Parathyroid adenoma (tissue), 2 donors: ENCODE results near the gene SERPINB5.

Experiments used
- H2AFZ ChIP-seq: fragments of 300-600 bp; sonication (generic); one replicate; pipeline ENCODE4 v1.7.0; 2017; ENCODE audit warnings: antibody characterized with exemption, mild to moderate bottlenecking
- H3K27ac ChIP-seq: fragments of 300-600 bp; sonication (generic); one replicate; pipeline ENCODE4 v1.7.0; 2017
- H3K27me3 ChIP-seq: fragments of 300-600 bp; sonication (generic); one replicate; pipeline ENCODE4 v1.7.0; 2017; ENCODE audit warnings: low read length; ENCODE audit not compliant: control insufficient read depth, insufficient read depth
- H3K36me3 ChIP-seq: fragments of 300-600 bp; sonication (generic); one replicate; pipeline ENCODE4 v1.7.0; 2017; ENCODE audit warnings: low read length; ENCODE audit not compliant: control insufficient read depth, insufficient read depth
- H3K4me1 ChIP-seq: fragments of 300-600 bp; sonication (generic); one replicate; pipeline ENCODE4 v1.7.0; 2017; ENCODE audit warnings: control low read depth
- H3K4me2 ChIP-seq: fragments of 300-600 bp; sonication (generic); one replicate; pipeline ENCODE4 v1.7.0; 2017; ENCODE audit warnings: low read length
- H3K4me3 ChIP-seq: fragments of 300-600 bp; sonication (generic); one replicate; pipeline ENCODE4 v1.7.0; 2017; ENCODE audit warnings: low read depth, low read length
- H3K79me2 ChIP-seq: fragments of 300-600 bp; sonication (generic); one replicate; pipeline ENCODE4 v1.7.0; 2017; ENCODE audit warnings: control low read depth
- H3K9ac ChIP-seq: fragments of 300-600 bp; sonication (generic); one replicate; pipeline ENCODE4 v1.7.0; 2017; ENCODE audit warnings: mild to moderate bottlenecking
- H3K9me3 ChIP-seq: fragments of 300-600 bp; sonication (generic); one replicate; pipeline ENCODE4 v1.7.0; 2017; ENCODE audit warnings: low read length; ENCODE audit not compliant: control insufficient read depth
- TF ChIP-seq, protein P1 (sequence below): fragments of 300-600 bp; sonication (generic); IDR thresholded peaks from one replicate; pipeline ENCODE4 v1.7.0; 2017; ENCODE audit warnings: antibody characterized with exemption, mild to moderate bottlenecking
- donor health status: primary hyperparathyroidism.

SERPINB5 gene

DNA sequence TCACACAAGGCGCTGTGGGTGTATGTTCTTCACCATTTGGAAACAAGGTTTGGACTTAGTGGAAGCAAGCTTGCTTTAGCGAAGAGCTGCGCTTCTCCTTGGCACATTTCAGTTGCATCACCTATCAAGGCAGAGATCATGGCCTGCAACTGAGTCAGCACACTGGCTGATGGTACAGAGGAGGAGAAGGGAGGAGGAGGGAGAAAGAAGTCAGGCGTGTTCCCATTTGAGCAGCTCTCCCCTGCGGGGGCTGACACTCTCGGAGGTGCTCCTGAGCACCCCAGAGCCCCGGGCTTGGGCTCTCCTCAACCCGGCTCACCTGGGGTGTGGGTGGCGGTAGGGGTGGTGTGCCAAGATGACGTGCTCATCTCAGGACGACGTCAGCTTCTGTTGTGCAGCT, 6.0 kb upstream of the SERPINB5 start:
- H2AFZ ChIP-seq = no peak overlapping the region
- no peak overlapping the region for H3K27ac ChIP-seq
- H3K36me3 ChIP-seq = no peaks in the 10 kb centered on the region
- no peak overlapping the region for H3K4me3 ChIP-seq
- H3K9ac ChIP-seq = no peak overlapping the region
- no peaks in the 10 kb centered on the region for H3K79me2 ChIP-seq
- no peak overlapping the region for H3K4me2 ChIP-seq
- no peaks in the 10 kb centered on the region for H3K4me1 ChIP-seq
- no peaks in the 10 kb centered on the region for H3K9me3 ChIP-seq
- H3K27me3 ChIP-seq = no peaks in the 10 kb centered on the region
- TF ChIP-seq, protein P1, sequence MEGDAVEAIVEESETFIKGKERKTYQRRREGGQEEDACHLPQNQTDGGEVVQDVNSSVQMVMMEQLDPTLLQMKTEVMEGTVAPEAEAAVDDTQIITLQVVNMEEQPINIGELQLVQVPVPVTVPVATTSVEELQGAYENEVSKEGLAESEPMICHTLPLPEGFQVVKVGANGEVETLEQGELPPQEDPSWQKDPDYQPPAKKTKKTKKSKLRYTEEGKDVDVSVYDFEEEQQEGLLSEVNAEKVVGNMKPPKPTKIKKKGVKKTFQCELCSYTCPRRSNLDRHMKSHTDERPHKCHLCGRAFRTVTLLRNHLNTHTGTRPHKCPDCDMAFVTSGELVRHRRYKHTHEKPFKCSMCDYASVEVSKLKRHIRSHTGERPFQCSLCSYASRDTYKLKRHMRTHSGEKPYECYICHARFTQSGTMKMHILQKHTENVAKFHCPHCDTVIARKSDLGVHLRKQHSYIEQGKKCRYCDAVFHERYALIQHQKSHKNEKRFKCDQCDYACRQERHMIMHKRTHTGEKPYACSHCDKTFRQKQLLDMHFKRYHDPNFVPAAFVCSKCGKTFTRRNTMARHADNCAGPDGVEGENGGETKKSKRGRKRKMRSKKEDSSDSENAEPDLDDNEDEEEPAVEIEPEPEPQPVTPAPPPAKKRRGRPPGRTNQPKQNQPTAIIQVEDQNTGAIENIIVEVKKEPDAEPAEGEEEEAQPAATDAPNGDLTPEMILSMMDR = no peak

DNA sequence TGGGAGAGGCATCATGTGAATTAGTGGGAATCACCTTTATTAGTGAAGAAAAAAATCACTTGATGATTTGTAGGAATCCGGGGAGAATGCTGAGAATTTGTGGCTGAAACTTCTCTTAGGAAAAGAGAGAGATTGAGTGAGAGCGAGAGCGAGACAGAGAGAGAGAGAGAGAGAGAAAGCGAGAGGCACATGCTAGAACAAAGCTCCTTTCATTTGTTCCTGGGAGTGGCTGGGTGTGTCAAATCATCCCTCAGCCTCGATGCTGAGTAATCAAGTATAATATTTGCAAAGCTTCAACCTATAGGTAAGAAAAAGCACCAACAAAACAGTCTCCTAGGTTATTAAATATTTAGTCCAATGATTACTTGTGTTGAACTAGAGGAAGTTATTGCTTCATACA, 4.4 kb upstream of the SERPINB5 start:
- no peak overlapping the region for H3K9ac ChIP-seq

DNA sequence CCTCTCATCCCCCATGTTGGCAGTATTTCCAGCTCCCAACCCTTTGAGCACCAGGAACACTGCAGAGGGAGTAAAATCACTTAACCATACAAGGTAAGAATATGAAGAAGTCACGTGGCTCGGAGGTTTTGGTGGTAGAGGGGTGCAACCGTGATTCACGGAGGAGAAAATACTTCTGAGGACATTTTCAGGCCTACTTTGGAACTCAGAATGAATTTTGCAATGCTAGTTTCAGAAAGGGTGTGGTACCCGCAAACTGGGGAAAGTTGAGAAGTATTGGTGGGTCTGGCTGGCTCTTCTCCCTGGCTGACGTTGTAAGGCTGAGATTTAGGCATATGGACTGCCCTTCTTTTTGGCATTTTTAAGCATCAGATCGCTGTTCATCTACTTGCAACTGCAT, 442 bp downstream of the SERPINB5 start:
- H2AFZ ChIP-seq = no peak overlapping the region
- H3K36me3 ChIP-seq = no peaks in the 10 kb centered on the region
- H3K9me3 ChIP-seq = no peaks in the 10 kb centered on the region
- no peaks in the 10 kb centered on the region for H3K27me3 ChIP-seq
- no peak overlapping the region for H3K4me3 ChIP-seq
- H3K4me2 ChIP-seq = no peak overlapping the region
- H3K79me2 ChIP-seq = no peaks in the 10 kb centered on the region
- H3K27ac ChIP-seq = no peak overlapping the region
- H3K9ac ChIP-seq = no peak overlapping the region
- TF ChIP-seq, protein P1 = no peak
- H3K4me1 ChIP-seq = no peaks in the 10 kb centered on the region

More for the DNA sequence above, 4.4 kb upstream of the SERPINB5 start:
- Histone ChIP-seq H3K4me2 (no peak overlapping the region), H3K4me1 (no peaks in the 10 kb centered on the region), H3K27ac (no peak overlapping the region), H3K27me3 (no peaks in the 10 kb centered on the region), H3K79me2 (no peaks in the 10 kb centered on the region), H3K36me3 (no peaks in the 10 kb centered on the region), H3K9me3 (no peaks in the 10 kb centered on the region), H2AFZ (no peak overlapping the region), H3K4me3 (no peak overlapping the region)
- TF ChIP-seq, protein P1 = no peak

DNA sequence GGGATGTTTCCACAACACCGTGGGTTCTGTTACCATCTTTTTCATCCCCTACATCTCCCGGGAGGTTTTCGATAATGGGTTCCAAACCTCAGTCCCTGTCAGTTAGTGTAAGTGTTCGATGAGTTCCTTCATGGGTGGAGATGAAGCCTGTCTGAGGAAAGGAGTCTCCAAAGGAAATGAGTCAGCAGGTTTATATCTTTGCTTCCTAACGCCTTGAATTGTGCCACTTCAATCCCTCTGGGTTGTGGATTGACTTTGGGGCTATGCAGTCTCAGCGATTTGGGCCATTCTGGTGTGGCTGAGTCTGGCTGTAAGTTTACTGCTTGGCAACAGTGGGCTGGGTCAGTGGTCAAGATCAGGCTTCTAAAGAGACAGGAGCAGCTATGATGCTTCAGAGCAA, 1.2 kb downstream of the SERPINB5 start:
- Histone ChIP-seq H3K27me3 (no peaks in the 10 kb centered on the region), H3K79me2 (no peaks in the 10 kb centered on the region), H3K4me1 (no peaks in the 10 kb centered on the region), H3K27ac (no peak overlapping the region), H3K9me3 (no peaks in the 10 kb centered on the region), H3K36me3 (no peaks in the 10 kb centered on the region), H3K4me2 (no peak overlapping the region), H2AFZ (no peak overlapping the region), H3K4me3 (no peak overlapping the region), H3K9ac (no peak overlapping the region)
- TF ChIP-seq, protein P1 = no peak

DNA sequence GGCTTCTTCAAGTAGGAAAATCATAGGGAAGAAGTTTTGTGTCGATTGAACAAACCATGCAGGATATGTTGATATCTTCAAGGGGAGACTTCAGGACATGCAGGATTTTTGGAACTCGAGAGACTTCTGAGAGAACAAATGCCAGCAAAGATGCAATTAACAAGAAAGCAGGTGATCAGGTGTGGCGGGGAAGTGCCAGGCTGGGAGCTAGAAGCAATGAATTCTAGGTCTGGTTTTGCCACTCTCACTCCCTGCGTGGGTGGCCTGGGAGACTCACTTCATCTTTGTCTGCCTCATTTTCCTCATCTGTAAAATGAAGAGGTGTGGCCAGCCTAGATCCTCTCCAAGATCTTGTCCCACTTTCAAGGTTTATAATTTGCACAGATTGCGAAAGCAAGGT, 3.1 kb downstream of the SERPINB5 start:
- Histone ChIP-seq H2AFZ (no peak overlapping the region), H3K4me1 (no peaks in the 10 kb centered on the region), H3K36me3 (no peaks in the 10 kb centered on the region), H3K79me2 (no peaks in the 10 kb centered on the region), H3K4me2 (no peak overlapping the region), H3K9me3 (no peaks in the 10 kb centered on the region), H3K4me3 (no peak overlapping the region), H3K27me3 (no peaks in the 10 kb centered on the region), H3K27ac (no peak overlapping the region), H3K9ac (no peak overlapping the region)
- TF ChIP-seq, protein P1 = no peak
